Osteoblast (primary cell): ENCODE measurements around the gene OGFOD2. TPM values are rescaled to one million over a fixed set of nuclear protein-coding genes. Genes with fewer than 3 reads are reported as not detected.

Experiments used
- DNase-seq: peaks from one replicate; pipeline ENCODE4 v3.0.0; 2011; ENCODE audit warnings: low spot score, mixed read lengths; ENCODE audit not compliant: insufficient read length; ENCODE audit errors: missing footprints
- H2AFZ ChIP-seq: 2 replicates; pipeline ENCODE4 v1.6.0; 2011; ENCODE audit warnings: mild to moderate bottlenecking, low read length
- H3K27ac ChIP-seq: 2 replicates; pipeline ENCODE4 v1.5.1; 2011; ENCODE audit warnings: mild to moderate bottlenecking, low read depth, low read length, moderate library complexity
- H3K27me3 ChIP-seq: 2 replicates; pipeline ENCODE4 v1.6.0; 2012; ENCODE audit warnings: mild to moderate bottlenecking, control low read depth, inconsistent platforms, low read length, moderate library complexity; ENCODE audit not compliant: insufficient read depth
- H3K36me3 ChIP-seq: 2 replicates; pipeline ENCODE4 v1.5.1; 2011; ENCODE audit warnings: mild to moderate bottlenecking, low read length, control low read depth, moderate library complexity; ENCODE audit not compliant: insufficient read depth
- H3K4me1 ChIP-seq: 2 replicates; pipeline ENCODE4 v1.5.1; 2011; ENCODE audit warnings: mild to moderate bottlenecking, low read length, control low read depth, moderate library complexity; ENCODE audit not compliant: insufficient read depth
- H3K4me2 ChIP-seq: 2 replicates; pipeline ENCODE4 v1.6.0; 2011; ENCODE audit warnings: mild to moderate bottlenecking, low read length; ENCODE audit not compliant: insufficient read depth
- H3K4me3 ChIP-seq: fragments of 200-600 bp; sonication (generic); 3 replicates; pipeline ENCODE4 v1.5.1; 2012; ENCODE audit warnings: mild to moderate bottlenecking, low read length, inconsistent platforms; ENCODE audit not compliant: insufficient read depth
- H3K79me2 ChIP-seq: 2 replicates; pipeline ENCODE4 v1.6.0; 2012; ENCODE audit warnings: mild to moderate bottlenecking, low read length, control low read depth, inconsistent platforms; ENCODE audit not compliant: insufficient read depth
- H3K9me3 ChIP-seq: 2 replicates; pipeline ENCODE4 v1.5.1; 2011; ENCODE audit warnings: low read depth, low read length, control low read depth
- H4K20me1 ChIP-seq: 2 replicates; pipeline ENCODE4 v1.6.0; 2012; ENCODE audit warnings: mild to moderate bottlenecking, low read length, control low read depth; ENCODE audit not compliant: insufficient read depth
- CTCF ChIP-seq: IDR thresholded peaks from 2 replicates; pipeline ENCODE4 v1.5.1; 2011; ENCODE audit warnings: mild to moderate bottlenecking, low read depth, low read length, moderate library complexity; ENCODE audit errors: extremely low read depth
- total RNA-seq: library from RNA; depleted of rRNA; stranded (reverse); fragments of >200 nt; gene quantifications from 2 replicates; pipeline ENCODE4 v1.2.3, GENCODE V29; 2012

OGFOD2 gene
- total RNA-seq, 1 donor, result 6.5 TPM

GRCh38 chr12:122948605-122949004 lies 26.4 kb upstream of the OGFOD2 start:
- Histone ChIP-seq H3K9me3 (no peaks in the 10 kb centered on the region), H3K4me2 (no peak overlapping the region), H3K27ac (no peak overlapping the region), H3K4me1 (peaks cover 32% of the 10 kb centered on the region), H4K20me1 (peaks cover 13% of the 10 kb centered on the region), H3K79me2 (no peaks in the 10 kb centered on the region), H3K36me3 (peaks cover 6% of the 10 kb centered on the region), H3K27me3 (no peaks in the 10 kb centered on the region), H3K4me3 (no peak overlapping the region), H2AFZ (no peak overlapping the region)
- no peak for DNase-seq
- no peak for TF ChIP-seq CTCF

- no peak for TF ChIP-seq CTCF
Observed at GRCh38 chr12:122949405-122949804, 25.6 kb upstream of the OGFOD2 start.

DNA sequence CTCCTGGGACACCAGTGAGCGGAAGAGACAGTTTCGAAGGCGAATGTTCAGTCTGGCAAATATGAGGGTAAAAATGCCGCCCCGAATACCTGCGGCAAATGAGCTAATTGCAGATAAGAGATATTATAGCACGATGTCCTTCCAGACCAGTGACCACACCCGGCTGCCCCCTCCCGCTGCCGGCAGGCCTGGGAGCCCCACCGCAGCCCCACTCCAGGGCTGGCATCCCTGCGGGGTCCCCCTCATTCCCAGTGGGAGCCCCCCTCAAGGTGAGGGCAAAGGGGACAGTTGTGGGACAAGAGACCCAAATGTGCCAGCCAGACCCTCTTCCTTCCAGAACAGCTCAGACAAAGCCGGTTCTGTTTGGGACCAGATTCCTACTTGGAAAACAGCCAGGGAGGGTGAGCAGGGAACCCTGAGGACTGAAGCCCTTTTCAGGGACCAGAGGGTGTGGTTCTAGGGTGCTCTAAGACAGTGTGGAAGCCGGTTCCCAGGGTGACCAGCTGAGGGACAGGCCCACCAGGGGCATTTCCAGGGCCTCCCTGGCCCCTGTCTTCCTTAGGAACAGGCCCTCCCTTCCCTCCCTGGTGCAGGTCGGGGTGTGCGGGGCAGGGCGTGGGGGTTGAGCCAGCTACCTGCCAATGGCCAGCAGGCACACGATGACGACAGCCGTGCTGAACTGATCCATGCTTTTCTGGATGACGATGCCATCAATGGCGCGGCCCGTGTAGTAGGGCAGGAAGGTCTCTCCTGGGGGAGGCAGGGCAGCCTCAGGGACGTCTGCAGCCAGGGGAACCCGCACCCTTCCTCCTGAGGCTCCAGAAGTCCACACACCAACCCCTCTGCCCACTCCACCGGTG lies 25.0 kb upstream of the OGFOD2 start:
- H3K9me3 ChIP-seq, result no peaks in the 10 kb centered on the region
- H3K27ac ChIP-seq, result no peak overlapping the region
- peaks cover 24% of the 10 kb centered on the region for H3K4me1 ChIP-seq
- DNase-seq, result peak; percentile 32
- no peak overlapping the region for H3K4me3 ChIP-seq
- no peak overlapping the region for H3K4me2 ChIP-seq
- H2AFZ ChIP-seq, result no peak overlapping the region
- H4K20me1 ChIP-seq, result peaks cover 16% of the 10 kb centered on the region
- no peaks in the 10 kb centered on the region for H3K79me2 ChIP-seq
- peaks cover 6% of the 10 kb centered on the region for H3K36me3 ChIP-seq
- no peak for TF ChIP-seq CTCF
- no peaks in the 10 kb centered on the region for H3K27me3 ChIP-seq

More at GRCh38 chr12:122949405-122949804, 25.6 kb upstream of the OGFOD2 start:
- no peak overlapping the region for H3K27ac ChIP-seq
- H3K9me3 ChIP-seq, result no peaks in the 10 kb centered on the region
- peaks cover 14% of the 10 kb centered on the region for H4K20me1 ChIP-seq
- no peaks in the 10 kb centered on the region for H3K79me2 ChIP-seq
- DNase-seq, result peak; percentile 55
- no peak overlapping the region for H3K4me3 ChIP-seq
- peaks cover 6% of the 10 kb centered on the region for H3K36me3 ChIP-seq
- no peaks in the 10 kb centered on the region for H3K27me3 ChIP-seq
- peaks cover 30% of the 10 kb centered on the region for H3K4me1 ChIP-seq
- H2AFZ ChIP-seq, result no peak overlapping the region
- H3K4me2 ChIP-seq, result no peak overlapping the region

GRCh38 chr12:122951406-122951805 lies 23.6 kb upstream of the OGFOD2 start:
- no peaks in the 10 kb centered on the region for H3K79me2 ChIP-seq
- H3K27me3 ChIP-seq, result no peaks in the 10 kb centered on the region
- H3K36me3 ChIP-seq, result peaks cover 6% of the 10 kb centered on the region
- no peak for TF ChIP-seq CTCF
- H4K20me1 ChIP-seq, result peaks cover 18% of the 10 kb centered on the region
- H3K9me3 ChIP-seq, result no peaks in the 10 kb centered on the region
- DNase-seq, result peak; percentile 94
- no peak overlapping the region for H2AFZ ChIP-seq
- peak overlapping the region; percentile 42 for H3K27ac ChIP-seq
- H3K4me3 ChIP-seq, result no peak overlapping the region
- peaks cover 21% of the 10 kb centered on the region for H3K4me1 ChIP-seq
- H3K4me2 ChIP-seq, result no peak overlapping the region
